HepG2 (cell line): ENCODE results near the gene MPIG6B. TPM values are rescaled to one million over a fixed set of nuclear protein-coding genes. Genes with fewer than 3 reads are reported as not detected.

ENCODE experiments used
- BRCA1 ChIP-seq: sonication (generic); formaldehyde crosslinking; IDR thresholded peaks from 2 replicates; pipeline ENCODE4 v1.4.0; 2020; ENCODE audit warnings: missing genetic modification reagents
- CENPBD1 ChIP-seq: sonication (generic); formaldehyde crosslinking; IDR thresholded peaks from 2 replicates; pipeline ENCODE4 v1.8.0; 2022; ENCODE audit warnings: missing genetic modification reagents, low read depth, mild to moderate bottlenecking, borderline replicate concordance
- DZIP1 ChIP-seq: sonication (generic); formaldehyde crosslinking; IDR thresholded peaks from 2 replicates; pipeline ENCODE4 v1.5.0; 2020; ENCODE audit warnings: mild to moderate bottlenecking, missing genetic modification reagents
- GABPB1 ChIP-seq: IDR thresholded peaks from 2 replicates; pipeline ENCODE4 v1.6.1; 2016; ENCODE audit warnings: mild to moderate bottlenecking, missing genetic modification reagents, moderate library complexity, missing compliant biosample characterization
- GFI1 ChIP-seq: sonication (generic); formaldehyde crosslinking; IDR thresholded peaks from 2 replicates; pipeline ENCODE4 v1.5.0; 2020; ENCODE audit warnings: missing genetic modification reagents, mild to moderate bottlenecking, borderline replicate concordance
- HMGA1 ChIP-seq: sonication (generic); formaldehyde crosslinking; conservative IDR thresholded peaks from 2 replicates; pipeline ENCODE4 v1.4.0; 2020; ENCODE audit warnings: missing genetic modification reagents
- JARID2 ChIP-seq: sonication (generic); formaldehyde crosslinking; IDR thresholded peaks from 2 replicates; pipeline ENCODE4 v1.8.1; 2023; ENCODE audit warnings: missing genetic modification reagents, inconsistent platforms; ENCODE audit not compliant: insufficient replicate concordance
- KLF16 ChIP-seq, 2 experiments: sonication (generic) in 1 of 2; formaldehyde crosslinking in 1 of 2; IDR thresholded peaks; 2 replicates each; pipeline versions ENCODE4 v1.6.1 to v1.8.0; 2016 to 2023; ENCODE audit warnings: missing genetic modification reagents in 2 of 2, missing compliant biosample characterization in 1 of 2
- KLF6 ChIP-seq: IDR thresholded peaks from 2 replicates; pipeline ENCODE4 v1.8.0; 2016; ENCODE audit warnings: missing biosample characterization, missing genetic modification reagents
- MZF1 ChIP-seq: sonication (generic); formaldehyde crosslinking; IDR thresholded peaks from 2 replicates; pipeline ENCODE4 v1.8.1; 2023; ENCODE audit warnings: mild to moderate bottlenecking, missing genetic modification reagents, borderline replicate concordance
- PRMT3 ChIP-seq: sonication (generic); formaldehyde crosslinking; IDR thresholded peaks from 2 replicates; pipeline ENCODE4 v1.8.1; 2022; ENCODE audit warnings: low read depth, mild to moderate bottlenecking, moderate library complexity, missing genetic modification reagents, borderline replicate concordance
- RARA ChIP-seq: IDR thresholded peaks from 2 replicates; pipeline ENCODE4 v1.6.1; 2016; ENCODE audit warnings: missing genetic modification reagents, missing compliant biosample characterization
- SAFB2 ChIP-seq: sonication (generic); formaldehyde crosslinking; IDR thresholded peaks from 2 replicates; pipeline ENCODE4 v1.5.1; 2020; ENCODE audit warnings: missing genetic modification reagents, low read depth, mild to moderate bottlenecking, borderline replicate concordance
- SPEN ChIP-seq: sonication (generic); formaldehyde crosslinking; IDR thresholded peaks from 2 replicates; pipeline ENCODE4 v1.5.1; 2020; ENCODE audit warnings: low read depth, mild to moderate bottlenecking, missing genetic modification reagents
- SRSF9 ChIP-seq: fragments of 200-400 bp; formaldehyde crosslinking; IDR thresholded peaks from 2 replicates; pipeline ENCODE4 v1.6.1; 2018; ENCODE audit warnings: borderline replicate concordance, mild to moderate bottlenecking, low read depth, low read length; ENCODE audit not compliant: insufficient read depth, poor library complexity, severe bottlenecking
- YEATS2 ChIP-seq: sonication (generic); formaldehyde crosslinking; IDR thresholded peaks from 2 replicates; pipeline ENCODE4 v1.4.0; 2020; ENCODE audit warnings: missing genetic modification reagents, borderline replicate concordance
- ZNF160 ChIP-seq: sonication (generic); formaldehyde crosslinking; IDR thresholded peaks from 2 replicates; pipeline ENCODE4 v1.8.0; 2022; ENCODE audit warnings: mild to moderate bottlenecking, inconsistent platforms, missing genetic modification reagents
- ZNF282 ChIP-seq: fragments of 450-650 bp; IDR thresholded peaks from 2 replicates; pipeline ENCODE4 v1.6.1; 2018; ENCODE audit not compliant: partially characterized antibody
- ZNF33A ChIP-seq: sonication (generic); formaldehyde crosslinking; IDR thresholded peaks from 2 replicates; pipeline ENCODE4 v1.5.1; 2020; ENCODE audit warnings: missing genetic modification reagents, mild to moderate bottlenecking, moderate library complexity, borderline replicate concordance
- ZNF563 ChIP-seq: sonication (generic); formaldehyde crosslinking; IDR thresholded peaks from 2 replicates; pipeline ENCODE4 v1.8.0; 2022; ENCODE audit warnings: mild to moderate bottlenecking, moderate library complexity, missing genetic modification reagents
- polyA plus RNA-seq, 8 experiments: library from polyadenylated mRNA; depleted of rRNA in 3 of 8; stranded (reverse) in 7 of 8; unstranded in 1 of 8; fragments of >200 nt; fragmentation: Illumina TruSeq in 4 of 8; extraction: Trizol in 4 of 8; gene quantifications; 2 replicates each; pipeline versions ENCODE4 v1.2.1 to v1.2.3, GENCODE V29; 2011 to 2016; ENCODE audit warnings: low read depth in 4 of 8, missing spikeins in 1 of 8, mixed read lengths in 1 of 8; ENCODE audit not compliant: insufficient read depth in 1 of 8
- total RNA-seq, 5 experiments: library from RNA; depleted of rRNA; stranded (reverse); fragments of >200 nt; fragmentation: Illumina TruSeq; extraction: Trizol; gene quantifications; 2 replicates each; pipeline ENCODE4 v1.2.3, GENCODE V29; 2016; ENCODE audit warnings: low read depth in 1 of 5

MPIG6B gene
- total and polyA plus RNA-seq, 2 of the 13 experiments (the other 11 are each of a cell fraction or from before 2014, with no cell fraction given), result not detected

- TF ChIP-seq DZIP1 (peak; percentile 96), PRMT3 (CRISPR knock-in tag) (peak; percentile 99), ZNF282 (no peak), YEATS2 (CRISPR knock-in tag) (peak; percentile 88), CENPBD1 (CRISPR knock-in tag) (peak; percentile 96), GFI1 (CRISPR knock-in tag) (peak; percentile 88), SRSF9 (no peak), GABPB1 (CRISPR knock-in tag) (peak; percentile 81), BRCA1 (CRISPR knock-in tag) (no peak), ZNF563 (CRISPR knock-in tag) (peak; percentile 99), ZNF33A (peak; percentile 85; the same call in 1 of the 2 replicates), JARID2 (CRISPR knock-in tag) (peak; percentile 33), SPEN (CRISPR knock-in tag) (peak; percentile 94), SAFB2 (CRISPR knock-in tag) (peak; percentile 95), KLF16 (CRISPR knock-in tag; IDR thresholded peaks at IDR 0.05) (peak; percentile 77 to 79; a peak in 2 of 4 replicates), KLF6 (CRISPR knock-in tag) (0 out of 2 replicates have a peak, but pooled peaks have one; percentile 53), HMGA1 (CRISPR knock-in tag) (no peak), MZF1 (CRISPR knock-in tag) (peak; percentile 46; the same call in 1 of the 2 replicates), ZNF160 (peak; percentile 95), RARA (CRISPR knock-in tag) (peak; percentile 1)
Measured at GRCh38 chr6:31739639-31740396, 16.6 kb downstream of the MPIG6B start, which contains the start of gene MSH5 (continued).
